Hepatocyte (in vitro differentiated cells): Measurements from ENCODE around the gene FARP2. TPM values are rescaled to one million over a fixed set of nuclear protein-coding genes. Genes with fewer than 3 reads are reported as not detected.

Source experiments
- DNase-seq: peaks from one replicate; pipeline ENCODE4 v3.0.0-alpha.2; 2016; ENCODE audit warnings: low spot score
- H2AFZ ChIP-seq: fragments of 200-600 bp; sonication (generic); 2 replicates; pipeline ENCODE4 v1.6.0; 2016; ENCODE audit warnings: antibody characterized with exemption, mild to moderate bottlenecking
- H3K27ac ChIP-seq: fragments of 200-600 bp; sonication (generic); 2 replicates; pipeline ENCODE4 v1.5.1; 2016; ENCODE audit warnings: mild to moderate bottlenecking
- H3K27me3 ChIP-seq: fragments of 200-600 bp; sonication (generic); 2 replicates; pipeline ENCODE4 v1.6.1; 2016
- H3K36me3 ChIP-seq: fragments of 200-600 bp; sonication (generic); replicated peaks from 2 replicates; pipeline ENCODE4 v1.5.1; 2016; ENCODE audit warnings: low read depth; ENCODE audit not compliant: insufficient read depth
- H3K4me1 ChIP-seq: fragments of 200-600 bp; sonication (generic); 2 replicates; pipeline ENCODE4 v1.5.1; 2016; ENCODE audit warnings: mild to moderate bottlenecking, moderate library complexity; ENCODE audit not compliant: insufficient read depth
- H3K4me2 ChIP-seq: fragments of 200-600 bp; sonication (generic); 2 replicates; pipeline ENCODE4 v1.6.0; 2016
- H3K4me3 ChIP-seq: fragments of 200-600 bp; sonication (generic); 2 replicates; pipeline ENCODE4 v1.5.1; 2016; ENCODE audit warnings: mild to moderate bottlenecking
- H3K79me2 ChIP-seq: fragments of 200-600 bp; sonication (generic); 2 replicates; pipeline ENCODE4 v1.6.0; 2017; ENCODE audit warnings: mild to moderate bottlenecking
- H3K9me2 ChIP-seq: fragments of 200-600 bp; sonication (generic); replicated peaks from 2 replicates; pipeline ENCODE4 v1.6.0; 2017; ENCODE audit warnings: mild to moderate bottlenecking; ENCODE audit not compliant: insufficient read depth
- H3K9me3 ChIP-seq: fragments of 200-600 bp; sonication (generic); 2 replicates; pipeline ENCODE4 v1.5.1; 2016; ENCODE audit warnings: low read depth, mild to moderate bottlenecking
- H4K20me1 ChIP-seq: fragments of 200-600 bp; sonication (generic); 2 replicates; pipeline ENCODE4 v1.6.0; 2016; ENCODE audit warnings: mild to moderate bottlenecking; ENCODE audit not compliant: insufficient read depth, poor library complexity, severe bottlenecking
- CTCF ChIP-seq: fragments of 200-600 bp; sonication (generic); IDR thresholded peaks from 2 replicates; pipeline ENCODE4 v1.5.1; 2016; ENCODE audit warnings: antibody characterized with exemption, mild to moderate bottlenecking; ENCODE audit not compliant: poor library complexity
- EZH2 ChIP-seq: fragments of 200-600 bp; sonication (generic); IDR thresholded peaks from 2 replicates; pipeline ENCODE4 v1.6.1; 2016; ENCODE audit warnings: antibody characterized with exemption, mild to moderate bottlenecking, borderline replicate concordance
- EZH2phosphoT487 ChIP-seq: fragments of 200-600 bp; sonication (generic); IDR thresholded peaks from one replicate; pipeline ENCODE4 v1.6.1; 2018; ENCODE audit warnings: antibody characterized with exemption, mild to moderate bottlenecking, low read depth, moderate library complexity; ENCODE audit not compliant: unreplicated experiment, severe bottlenecking
- WGBS: methylation state at CpG from one replicate; pipeline ENCODE4 v1.1.6; 2016; ENCODE audit warnings: low lambda C conversion rate; ENCODE audit errors: missing lambda C conversion rate; 5-methylcytosine and 5-hydroxymethylcytosine counted together
- polyA plus RNA-seq: library from polyadenylated mRNA; unstranded; fragments of >200 nt; fragmentation: Nextera tagmentation; extraction: Ambion mirVana; gene quantifications from 2 replicates; pipeline ENCODE4 v1.2.1, GENCODE V29; 2016
- total RNA-seq: library from RNA; depleted of rRNA; stranded (reverse); fragments of >200 nt; gene quantifications from 2 replicates; pipeline ENCODE4 v1.2.3, GENCODE V29; 2014

Gene FARP2
- total and polyA plus RNA-seq, 2 experiments from 2014 or later = 29.1 to 29.6 TPM

- H3K27ac ChIP-seq = peak overlapping the region; percentile 84
- H2AFZ ChIP-seq = no peak overlapping the region
- DNase-seq = peak; percentile 45
- TF ChIP-seq CTCF (no peak), EZH2phosphoT487 (no peak), EZH2 (no peak)
- peaks cover 11% of the 10 kb centered on the region for H3K79me2 ChIP-seq
- no peaks in the 10 kb centered on the region for H4K20me1 ChIP-seq
- peaks cover 11% of the 10 kb centered on the region for H3K4me1 ChIP-seq
- peak overlapping the region; percentile 11 for H3K4me2 ChIP-seq
- peaks cover 4% of the 10 kb centered on the region for H3K36me3 ChIP-seq
- no peaks in the 10 kb centered on the region for H3K9me2 ChIP-seq
- H3K4me3 ChIP-seq = no peak overlapping the region
- 66% methylated on average over 9 of the region's 9 CpGs for WGBS
- no peaks in the 10 kb centered on the region for H3K27me3 ChIP-seq
- H3K9me3 ChIP-seq = no peaks in the 10 kb centered on the region
These were observed 5.0 kb upstream of the FARP2 start for GRCh38 chr2:241350878-241351639.

- Histone ChIP-seq H3K4me1 (peaks cover 11% of the 10 kb centered on the region), H3K79me2 (peaks cover 13% of the 10 kb centered on the region), H3K36me3 (peaks cover 4% of the 10 kb centered on the region), H2AFZ (no peak overlapping the region), H3K4me3 (no peak overlapping the region), H4K20me1 (no peaks in the 10 kb centered on the region), H3K27me3 (no peaks in the 10 kb centered on the region), H3K27ac (peak overlapping the region; percentile 84), H3K9me2 (no peaks in the 10 kb centered on the region), H3K9me3 (no peaks in the 10 kb centered on the region), H3K4me2 (peak overlapping the region; percentile 11)
- DNase-seq = peak; percentile 61
- 61% methylated on average over 3 of the region's 3 CpGs for WGBS
- TF ChIP-seq CTCF (no peak), EZH2 (no peak), EZH2phosphoT487 (no peak)
These were observed 4.4 kb upstream of the FARP2 start for GRCh38 chr2:241351640-241352031.

GRCh38 chr2:241352227-241352626 lies 3.9 kb upstream of the FARP2 start:
- TF ChIP-seq EZH2phosphoT487 (no peak), EZH2 (no peak), CTCF (no peak)
- Histone ChIP-seq H3K79me2 (peaks cover 19% of the 10 kb centered on the region), H3K9me2 (no peaks in the 10 kb centered on the region), H3K9me3 (no peaks in the 10 kb centered on the region), H3K36me3 (peaks cover 2% of the 10 kb centered on the region), H2AFZ (no peak overlapping the region), H3K4me1 (peaks cover 16% of the 10 kb centered on the region), H3K4me2 (no peak overlapping the region), H3K27me3 (no peaks in the 10 kb centered on the region), H3K4me3 (no peak overlapping the region), H3K27ac (peak overlapping the region; percentile 84), H4K20me1 (peaks cover 5% of the 10 kb centered on the region)
- no peak for DNase-seq
- 86% methylated on average over 3 of the region's 3 CpGs for WGBS
